SK-N-SH (cell line): Measurements from ENCODE around the gene SERPINA6. TPM values are rescaled to one million over a fixed set of nuclear protein-coding genes. Genes with fewer than 3 reads are reported as not detected.
"Not testable (repeated sequence)": the region's sequence is repeated elsewhere in the genome, so short reads cannot be mapped to it uniquely, and the experiment has no call there.

Experiments used
- CTCF ChIA-PET: fragments of 300-600, 350-600 bp; formaldehyde crosslinking; extraction: SDS; loops from one replicate; lab custom pipeline; 2021; lab: Yijun Ruan, JAX
- POLR2A ChIA-PET: fragments of 350-600 bp; sonication (Branson Sonifier 250); formaldehyde crosslinking; extraction: SDS; loops from one replicate; lab custom pipeline; 2020; ENCODE audit warnings: antibody characterized with exemption, inconsistent platforms; lab: Yijun Ruan, JAX
- DNase-seq: peaks from one replicate; pipeline ENCODE4 v3.0.0; 2012
- H2AFZ ChIP-seq: fragments of 200-600 bp; sonication (generic); 2 replicates; pipeline ENCODE4 v1.8.1; 2016; ENCODE audit warnings: antibody characterized with exemption, mild to moderate bottlenecking, low read depth
- H3F3A ChIP-seq: fragments of 200-600 bp; sonication (generic); replicated peaks from 2 replicates; pipeline ENCODE3; 2016; ENCODE audit warnings: antibody characterized with exemption, mild to moderate bottlenecking; ENCODE audit not compliant: insufficient read depth
- H3K27ac ChIP-seq, 2 experiments: fragments of 200-500 bp in 1 of 2; fragments of 200-600 bp in 1 of 2; sonication (Bioruptor generic) in 1 of 2; sonication (generic), shearing (Covaris generic) in 1 of 2; 2 replicates each; pipeline versions ENCODE4 v1.5.1 to v1.6.1; 2014 to 2016; ENCODE audit warnings: low read depth in 2 of 2, inconsistent platforms in 1 of 2, low read length in 1 of 2, mild to moderate bottlenecking in 1 of 2, mixed read lengths in 1 of 2
- H3K27me3 ChIP-seq: fragments of 200-600 bp; sonication (generic), shearing (Covaris generic); 2 replicates; pipeline ENCODE4 v1.6.1; 2016; ENCODE audit warnings: mixed run types; ENCODE audit not compliant: insufficient read depth
- H3K36me3 ChIP-seq, 2 experiments: fragments of 200-500 bp in 1 of 2; fragments of 200-600 bp in 1 of 2; sonication (Bioruptor generic) in 1 of 2; sonication (generic) in 1 of 2; replicated peaks in 1 of 2; 2 replicates each; pipeline versions ENCODE3 to v1.5.1; 2014 to 2016; ENCODE audit warnings: low read length in 1 of 2, mild to moderate bottlenecking in 1 of 2; ENCODE audit not compliant: insufficient read depth in 2 of 2, control insufficient read depth in 1 of 2
- H3K4me1 ChIP-seq, 2 experiments: fragments of 200-500 bp in 1 of 2; fragments of 200-600 bp in 1 of 2; sonication (Bioruptor generic) in 1 of 2; sonication (generic), shearing (Covaris generic) in 1 of 2; 2 replicates each; pipeline versions ENCODE4 v1.5.1 to v1.6.1; 2014 to 2016; ENCODE audit warnings: low read depth in 1 of 2, low read length in 1 of 2, mixed run types in 1 of 2; ENCODE audit not compliant: insufficient read depth in 2 of 2, control insufficient read depth in 1 of 2
- H3K4me2 ChIP-seq: fragments of 200-600 bp; sonication (generic), shearing (Covaris generic); 2 replicates; pipeline ENCODE4 v1.6.1; 2017; ENCODE audit warnings: mixed run types
- H3K4me3 ChIP-seq, 2 experiments: fragments of 200-500 bp in 1 of 2; fragments of 200-600 bp in 1 of 2; sonication (Bioruptor generic) in 1 of 2; sonication (generic), shearing (Covaris generic) in 1 of 2; 2 replicates each; pipeline versions ENCODE4 v1.5.1 to v1.8.1; 2014 to 2016; ENCODE audit warnings: low read depth in 2 of 2, inconsistent platforms in 1 of 2, low read length in 1 of 2, mild to moderate bottlenecking in 1 of 2, mixed read lengths in 1 of 2, moderate library complexity in 1 of 2
- H3K79me2 ChIP-seq: fragments of 200-600 bp; sonication (generic); 2 replicates; pipeline ENCODE4 v1.8.1; 2017; ENCODE audit warnings: mild to moderate bottlenecking; ENCODE audit not compliant: insufficient read depth
- H3K9ac ChIP-seq: fragments of 200-600 bp; sonication (generic); 2 replicates; pipeline ENCODE4 v1.6.1; 2017; ENCODE audit warnings: mixed run types
- H3K9me2 ChIP-seq: fragments of 200-600 bp; sonication (generic); 2 replicates; pipeline ENCODE4 v1.6.1; 2017; ENCODE audit warnings: mixed run types
- H3K9me3 ChIP-seq: fragments of 200-600 bp; sonication (generic); 2 replicates; pipeline ENCODE4 v1.6.1; 2017; ENCODE audit warnings: mixed run types, mild to moderate bottlenecking, moderate library complexity
- H4K20me1 ChIP-seq: fragments of 200-600 bp; sonication (generic); 2 replicates; pipeline ENCODE4 v1.6.1; 2017; ENCODE audit warnings: mild to moderate bottlenecking, mixed run types; ENCODE audit not compliant: insufficient read depth
- ELF1 ChIP-seq: IDR thresholded peaks from 2 replicates; pipeline ENCODE4 v1.4.0; 2012
- EP300 ChIP-seq, 2 experiments: IDR thresholded peaks; 2 replicates each; pipeline versions ENCODE4 v1.4.0 to v1.6.1; 2012; ENCODE audit warnings: borderline replicate concordance in 1 of 2, low read depth in 1 of 2, low read length in 1 of 2
- FOSL2 ChIP-seq: IDR thresholded peaks from 2 replicates; pipeline ENCODE4 v1.4.0; 2012; ENCODE audit warnings: low read depth, mild to moderate bottlenecking, moderate library complexity, borderline replicate concordance
- FOXM1 ChIP-seq: IDR thresholded peaks from 2 replicates; pipeline ENCODE4 v1.4.0; 2012; ENCODE audit warnings: low read depth, mild to moderate bottlenecking
- MEF2A ChIP-seq: IDR thresholded peaks from 2 replicates; pipeline ENCODE4 v1.4.0; 2012; ENCODE audit warnings: low read depth, borderline replicate concordance
- NRF1 ChIP-seq: IDR thresholded peaks from 2 replicates; pipeline ENCODE4 v1.6.1; 2012; ENCODE audit warnings: low read depth, mild to moderate bottlenecking, low read length
- RAD21 ChIP-seq: IDR thresholded peaks from 2 replicates; pipeline ENCODE4 v1.6.1; 2012; ENCODE audit warnings: mild to moderate bottlenecking, low read length
- RCOR1 ChIP-seq: fragments of 150-350 bp; IDR thresholded peaks from 2 replicates; pipeline ENCODE4 v1.6.1; 2017; ENCODE audit warnings: antibody characterized with exemption, low read length
- SIN3A ChIP-seq: IDR thresholded peaks from 2 replicates; pipeline ENCODE4 v1.6.1; 2012; ENCODE audit warnings: low read depth, mild to moderate bottlenecking, low read length, moderate library complexity, borderline replicate concordance
- SMC3 ChIP-seq: IDR thresholded peaks from 2 replicates; pipeline ENCODE4 v1.6.1; 2012; ENCODE audit warnings: low read depth, low read length, improper control_type of control experiment
- TAF1 ChIP-seq: IDR thresholded peaks from 2 replicates; pipeline ENCODE4 v1.6.1; 2012; ENCODE audit warnings: low read depth, mild to moderate bottlenecking, low read length, moderate library complexity, borderline replicate concordance
- TCF12 ChIP-seq: IDR thresholded peaks from 2 replicates; pipeline ENCODE4 v1.4.0; 2012
- TEAD4 ChIP-seq: IDR thresholded peaks from 2 replicates; pipeline ENCODE4 v1.4.0; 2012; ENCODE audit warnings: mild to moderate bottlenecking, borderline replicate concordance; ENCODE audit not compliant: insufficient read depth
- WGBS: methylation state at CpG from one replicate; pipeline ENCODE4 v1.1.6; 2017; ENCODE audit warnings: low lambda C conversion rate; 5-methylcytosine and 5-hydroxymethylcytosine counted together
- polyA plus RNA-seq, 3 experiments: library from polyadenylated mRNA; depleted of rRNA; stranded (reverse); fragments of >200 nt; gene quantifications; 2 replicates each; pipeline ENCODE4 v1.2.3, GENCODE V29; 2012
- TF ChIP-seq, protein P1 (sequence below): fragments of 200-600 bp; sonication (generic); IDR thresholded peaks from 2 replicates; pipeline ENCODE4 v1.6.1; 2017; ENCODE audit warnings: antibody characterized with exemption, mild to moderate bottlenecking, moderate library complexity
- TF ChIP-seq, protein P2 (sequence below): IDR thresholded peaks from 2 replicates; pipeline ENCODE4 v1.4.0; 2012; ENCODE audit warnings: low read depth, borderline replicate concordance

SERPINA6 gene
- polyA plus RNA-seq, 1 of the 3 experiments (the other 2 are of a cell fraction): 0.46 TPM

DNA sequence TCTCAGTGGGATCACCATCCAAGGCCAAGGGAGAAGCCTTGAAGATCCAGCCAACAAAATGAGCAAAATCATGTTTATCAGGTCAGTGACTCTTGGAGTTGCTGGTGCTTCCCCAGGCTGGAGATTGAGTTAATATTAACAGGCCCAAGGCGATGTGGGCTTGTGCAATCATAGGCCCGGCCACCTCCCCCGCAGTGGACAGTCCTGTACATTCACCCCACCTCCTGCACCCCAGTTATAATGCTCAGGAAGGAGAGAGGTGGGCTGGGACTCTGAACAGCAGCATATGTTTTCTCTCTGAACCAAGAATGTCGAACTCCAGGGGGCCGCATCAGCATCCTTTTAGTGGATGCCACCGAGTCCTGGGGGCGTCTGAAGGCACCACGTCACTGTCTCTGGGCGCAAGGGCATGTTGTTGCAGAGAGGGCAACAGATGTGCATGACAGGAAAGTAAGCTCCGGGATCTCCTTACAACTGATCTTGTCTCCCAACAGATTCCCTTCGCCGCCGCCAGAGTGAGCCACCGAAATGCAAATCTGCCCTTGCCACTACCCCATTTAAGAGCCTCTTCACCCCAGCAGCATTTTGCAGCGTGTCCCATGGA, 32.2 kb upstream of the SERPINA6 start:
- no peaks in the 10 kb centered on the region for H3K4me1 ChIP-seq
- H3K27ac ChIP-seq: no peak overlapping the region
- no peak for TF ChIP-seq SIN3A
- peak; percentile 52 for TF ChIP-seq SMC3
- TF ChIP-seq, protein P1, sequence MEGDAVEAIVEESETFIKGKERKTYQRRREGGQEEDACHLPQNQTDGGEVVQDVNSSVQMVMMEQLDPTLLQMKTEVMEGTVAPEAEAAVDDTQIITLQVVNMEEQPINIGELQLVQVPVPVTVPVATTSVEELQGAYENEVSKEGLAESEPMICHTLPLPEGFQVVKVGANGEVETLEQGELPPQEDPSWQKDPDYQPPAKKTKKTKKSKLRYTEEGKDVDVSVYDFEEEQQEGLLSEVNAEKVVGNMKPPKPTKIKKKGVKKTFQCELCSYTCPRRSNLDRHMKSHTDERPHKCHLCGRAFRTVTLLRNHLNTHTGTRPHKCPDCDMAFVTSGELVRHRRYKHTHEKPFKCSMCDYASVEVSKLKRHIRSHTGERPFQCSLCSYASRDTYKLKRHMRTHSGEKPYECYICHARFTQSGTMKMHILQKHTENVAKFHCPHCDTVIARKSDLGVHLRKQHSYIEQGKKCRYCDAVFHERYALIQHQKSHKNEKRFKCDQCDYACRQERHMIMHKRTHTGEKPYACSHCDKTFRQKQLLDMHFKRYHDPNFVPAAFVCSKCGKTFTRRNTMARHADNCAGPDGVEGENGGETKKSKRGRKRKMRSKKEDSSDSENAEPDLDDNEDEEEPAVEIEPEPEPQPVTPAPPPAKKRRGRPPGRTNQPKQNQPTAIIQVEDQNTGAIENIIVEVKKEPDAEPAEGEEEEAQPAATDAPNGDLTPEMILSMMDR: peak; percentile 60
- TF ChIP-seq RAD21: peak; percentile 50
- no peaks in the 10 kb centered on the region for H3K9me3 ChIP-seq
- H3K36me3 ChIP-seq: no peaks in the 10 kb centered on the region
- H3F3A ChIP-seq: no peaks in the 10 kb centered on the region
- WGBS: 3% methylated on average over 14 of the region's 15 CpGs
- no peak for DNase-seq
- no peaks in the 10 kb centered on the region for H3K79me2 ChIP-seq
- no peak overlapping the region for H3K4me2 ChIP-seq
- no peak overlapping the region for H3K9ac ChIP-seq
- CTCF ChIA-PET: no interaction called here
- no peak overlapping the region; the same call in 1 of the 2 replicates for H2AFZ ChIP-seq
- H3K4me3 ChIP-seq: no peak overlapping the region
- no peaks in the 10 kb centered on the region for H4K20me1 ChIP-seq
- no peaks in the 10 kb centered on the region for H3K27me3 ChIP-seq
- H3K9me2 ChIP-seq: no peaks in the 10 kb centered on the region
- POLR2A ChIA-PET: no interaction called here

DNA sequence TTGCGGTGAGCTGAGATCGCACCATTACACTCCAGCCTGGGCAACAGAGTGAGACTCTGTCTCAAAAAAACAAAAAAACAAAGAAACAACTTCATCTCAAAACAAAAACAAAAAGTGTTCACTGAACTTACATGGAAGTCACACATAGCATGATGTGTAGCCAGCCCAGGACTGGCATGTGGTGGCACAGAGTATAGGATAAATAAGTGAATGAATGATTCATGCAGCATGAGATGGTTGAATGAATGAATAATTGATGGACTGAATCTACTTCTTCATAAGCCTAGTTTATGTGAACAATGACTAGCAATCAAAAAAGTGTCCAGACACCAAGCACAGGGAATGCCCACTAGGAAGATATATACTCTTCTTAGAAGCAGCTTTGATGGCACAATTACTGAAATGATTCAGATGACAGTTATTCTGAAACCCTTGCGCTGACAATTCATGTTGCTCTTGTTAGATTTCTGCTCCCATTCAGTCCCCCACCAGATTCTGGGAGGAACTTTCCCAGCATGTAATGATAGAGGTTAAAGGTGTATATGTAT, 31.6 kb upstream of the SERPINA6 start:
- H3F3A ChIP-seq: no peaks in the 10 kb centered on the region
- CTCF ChIA-PET: no interaction called here

DNA sequence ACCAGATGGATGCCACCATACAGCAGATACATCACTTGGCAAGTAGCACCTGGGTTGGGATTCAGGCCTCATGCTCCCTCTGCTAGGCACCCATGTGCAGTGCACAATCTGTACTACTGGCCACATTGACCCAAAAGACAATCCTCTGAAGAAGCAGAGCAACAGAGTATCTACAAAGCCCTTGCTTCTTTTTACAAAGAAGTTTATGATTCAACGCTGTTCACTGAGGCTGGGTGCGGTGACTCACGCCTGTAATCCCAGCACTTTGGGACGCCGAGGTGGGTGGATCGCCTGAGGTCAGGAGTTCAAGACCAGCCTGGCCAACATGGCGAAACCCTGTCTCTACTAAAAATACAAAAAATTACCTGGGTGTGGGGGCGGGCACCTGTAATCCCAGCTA, 31.1 kb upstream of the SERPINA6 start:
- H3F3A ChIP-seq, H4K20me1 ChIP-seq, H3K36me3 ChIP-seq, H3K27ac ChIP-seq, DNase-seq, H3K9ac ChIP-seq, CTCF ChIA-PET, H3K79me2 ChIP-seq, H3K4me2 ChIP-seq, H3K4me3 ChIP-seq, H3K27me3 ChIP-seq, POLR2A ChIA-PET, H3K9me3 ChIP-seq, H3K9me2 ChIP-seq, H2AFZ ChIP-seq, H3K4me1 ChIP-seq: not testable (repeated sequence)
- WGBS: 77% methylated on average over 8 of the region's 8 CpGs

More for the DNA sequence above, 31.6 kb upstream of the SERPINA6 start:
- Histone ChIP-seq H3K36me3 (no peaks in the 10 kb centered on the region), H3K79me2 (no peaks in the 10 kb centered on the region), H3K27ac (no peak overlapping the region), H3K4me2 (no peak overlapping the region), H3K27me3 (no peaks in the 10 kb centered on the region), H3K9me3 (no peaks in the 10 kb centered on the region), H3K4me3 (no peak overlapping the region), H3K4me1 (no peaks in the 10 kb centered on the region), H4K20me1 (no peaks in the 10 kb centered on the region), H3K9me2 (no peaks in the 10 kb centered on the region), H2AFZ (no peak overlapping the region; the same call in 1 of the 2 replicates), H3K9ac (no peak overlapping the region)
- TF ChIP-seq TCF12 (no peak), TEAD4 (no peak), MEF2A (no peak), FOXM1 (no peak), TAF1 (no peak), EP300 (IDR thresholded peaks at IDR 0.05; ENCODE audit: borderline replicate concordance in 1 of 2, low read depth in 1 of 2, low read length in 1 of 2) (no peak), FOSL2 (no peak), RCOR1 (no peak), ELF1 (no peak), NRF1 (no peak)
- TF ChIP-seq, protein P2, sequence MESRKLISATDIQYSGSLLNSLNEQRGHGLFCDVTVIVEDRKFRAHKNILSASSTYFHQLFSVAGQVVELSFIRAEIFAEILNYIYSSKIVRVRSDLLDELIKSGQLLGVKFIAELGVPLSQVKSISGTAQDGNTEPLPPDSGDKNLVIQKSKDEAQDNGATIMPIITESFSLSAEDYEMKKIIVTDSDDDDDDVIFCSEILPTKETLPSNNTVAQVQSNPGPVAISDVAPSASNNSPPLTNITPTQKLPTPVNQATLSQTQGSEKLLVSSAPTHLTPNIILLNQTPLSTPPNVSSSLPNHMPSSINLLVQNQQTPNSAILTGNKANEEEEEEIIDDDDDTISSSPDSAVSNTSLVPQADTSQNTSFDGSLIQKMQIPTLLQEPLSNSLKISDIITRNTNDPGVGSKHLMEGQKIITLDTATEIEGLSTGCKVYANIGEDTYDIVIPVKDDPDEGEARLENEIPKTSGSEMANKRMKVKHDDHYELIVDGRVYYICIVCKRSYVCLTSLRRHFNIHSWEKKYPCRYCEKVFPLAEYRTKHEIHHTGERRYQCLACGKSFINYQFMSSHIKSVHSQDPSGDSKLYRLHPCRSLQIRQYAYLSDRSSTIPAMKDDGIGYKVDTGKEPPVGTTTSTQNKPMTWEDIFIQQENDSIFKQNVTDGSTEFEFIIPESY: no peak
- TF ChIP-seq, protein P1: no peak
- POLR2A ChIA-PET: no interaction called here
- no peak for DNase-seq
- 87% methylated on average over 3 of the region's 3 CpGs for WGBS
